GM12878 (cell line): ENCODE measurements around the gene UBALD2. TPM values are rescaled to one million over a fixed set of nuclear protein-coding genes. Genes with fewer than 3 reads are reported as not detected.
A peak's percentile ranks its signal among the peaks of the same experiment; 100 is the strongest.

Experiments
- CHD1 ChIP-seq: IDR thresholded peaks from 2 replicates; pipeline ENCODE4 v1.6.1; 2012; ENCODE audit warnings: low read depth, low read length, improper control_type of control experiment
- EGR1 ChIP-seq, 2 experiments: IDR thresholded peaks; 1 replicate in 1 of 2; 2 replicates in 1 of 2; pipeline ENCODE4 v1.6.1; 2011 to 2012; ENCODE audit warnings: low read depth in 2 of 2, low read length in 2 of 2, borderline replicate concordance in 1 of 2, mild to moderate bottlenecking in 1 of 2, moderate library complexity in 1 of 2
- ESRRA ChIP-seq: IDR thresholded peaks from 2 replicates; pipeline ENCODE4 v1.6.1; 2012; ENCODE audit warnings: mild to moderate bottlenecking, low read length, improper control_type of control experiment
- ETV6 ChIP-seq, 2 experiments: fragments of 450-650 bp in 1 of 2; IDR thresholded peaks in 1 of 2; conservative IDR thresholded peaks in 1 of 2; 2 replicates each; pipeline ENCODE4 v1.6.1; 2014; ENCODE audit warnings: antibody characterized with exemption in 1 of 2, borderline replicate concordance in 1 of 2, low read depth in 1 of 2, mild to moderate bottlenecking in 1 of 2, moderate library complexity in 1 of 2
- IRF4 ChIP-seq: IDR thresholded peaks from 2 replicates; pipeline ENCODE4 v1.6.1; 2011; ENCODE audit warnings: low read depth, low read length
- NFXL1 ChIP-seq: fragments of 450-650 bp; IDR thresholded peaks from 2 replicates; pipeline ENCODE4 v1.6.1; 2017; ENCODE audit warnings: antibody characterized with exemption, mild to moderate bottlenecking, borderline replicate concordance
- NR2C1 ChIP-seq: fragments of 450-650 bp; IDR thresholded peaks from 2 replicates; pipeline ENCODE4 v1.6.1; 2017; ENCODE audit warnings: antibody characterized with exemption, mild to moderate bottlenecking, moderate library complexity
- PAX8 ChIP-seq: fragments of 450-650 bp; IDR thresholded peaks from 2 replicates; pipeline ENCODE4 v1.6.1; 2017; ENCODE audit warnings: mild to moderate bottlenecking, moderate library complexity
- POLR2A ChIP-seq: IDR thresholded peaks from 2 replicates; pipeline ENCODE4 v1.6.1; 2011; ENCODE audit warnings: low read depth, mild to moderate bottlenecking, low read length
- SMC3 ChIP-seq: IDR thresholded peaks from 2 replicates; pipeline ENCODE4 v1.6.1; 2011; ENCODE audit warnings: low read length, improper control_type of control experiment, borderline replicate concordance
- SP1 ChIP-seq: IDR thresholded peaks from one replicate; pipeline ENCODE4 v1.6.1; 2011; ENCODE audit warnings: low read depth, low read length
- SRF ChIP-seq, 2 experiments: IDR thresholded peaks; 2 replicates each; pipeline ENCODE4 v1.6.1; 2011; ENCODE audit warnings: low read depth in 2 of 2, low read length in 2 of 2, mild to moderate bottlenecking in 1 of 2, moderate library complexity in 1 of 2
- STAT3 ChIP-seq: IDR thresholded peaks from 2 replicates; pipeline ENCODE4 v1.6.1; 2011; ENCODE audit warnings: low read depth, low read length, improper control_type of control experiment
- SUZ12 ChIP-seq: fragments of 200-600 bp; sonication (generic); IDR thresholded peaks from one replicate; pipeline ENCODE4 v1.6.1; 2018; ENCODE audit warnings: antibody characterized with exemption, mild to moderate bottlenecking; ENCODE audit not compliant: unreplicated experiment
- TCF7 ChIP-seq: IDR thresholded peaks from 2 replicates; pipeline ENCODE4 v1.6.1; 2014; ENCODE audit warnings: antibody characterized with exemption, borderline replicate concordance
- YY1 ChIP-seq: IDR thresholded peaks from 2 replicates; pipeline ENCODE4 v1.6.1; 2011; ENCODE audit warnings: low read depth, mild to moderate bottlenecking, low read length
- ZNF24 ChIP-seq: fragments of 450-650 bp; IDR thresholded peaks from 2 replicates; pipeline ENCODE4 v1.6.1; 2017; ENCODE audit warnings: antibody characterized with exemption, mild to moderate bottlenecking
- ZNF384 ChIP-seq: IDR thresholded peaks from 2 replicates; pipeline ENCODE4 v1.6.1; 2012; ENCODE audit warnings: low read depth, mild to moderate bottlenecking, low read length, improper control_type of control experiment, borderline replicate concordance
- polyA plus RNA-seq, 11 experiments: library from polyadenylated mRNA; depleted of rRNA in 4 of 11; unstranded in 6 of 11; stranded (reverse) in 5 of 11; fragments of >200 nt; fragmentation: Nextera tagmentation in 4 of 11; fragmentation: Illumina TruSeq in 1 of 11; extraction: Ambion mirVana in 4 of 11; extraction: Trizol in 1 of 11; gene quantifications; 1 replicate in 1 of 11; 2 replicates in 10 of 11; pipeline versions ENCODE4 v1.2.1 to v1.2.3, GENCODE V29; 2011 to 2016; ENCODE audit warnings: inconsistent platforms in 2 of 11, missing spikeins in 2 of 11, low read depth in 1 of 11
- total RNA-seq, 4 experiments: library from RNA; depleted of rRNA in 3 of 4; stranded (reverse); fragments of >200 nt in 3 of 4; fragmentation: Illumina TruSeq in 1 of 4; extraction: Trizol in 1 of 4; gene quantifications; 2 replicates each; pipeline versions ENCODE4 v1.2.1 to v1.2.3, GENCODE V29; 2013 to 2021
- TF ChIP-seq, protein P1 (sequence below): fragments of 150-350 bp; IDR thresholded peaks from 2 replicates; pipeline ENCODE4 v1.6.1; 2014; ENCODE audit warnings: mild to moderate bottlenecking, low read depth, low read length
- TF ChIP-seq, protein P2 (sequence below): fragments of 450-650 bp; IDR thresholded peaks from 2 replicates; pipeline ENCODE4 v1.6.1; 2017; ENCODE audit warnings: mild to moderate bottlenecking, moderate library complexity
- TF ChIP-seq, protein P3 (sequence below): fragments of 450-650 bp; formaldehyde crosslinking; IDR thresholded peaks from 2 replicates; pipeline ENCODE4 v1.4.0; 2022; ENCODE audit warnings: mild to moderate bottlenecking, moderate library complexity

UBALD2 gene
- total and polyA plus RNA-seq, 10 of the 15 experiments (the other 5 are each of a cell fraction or from before 2014, with no cell fraction given) = 2.8 to 165 (median 20.6) TPM

DNA sequence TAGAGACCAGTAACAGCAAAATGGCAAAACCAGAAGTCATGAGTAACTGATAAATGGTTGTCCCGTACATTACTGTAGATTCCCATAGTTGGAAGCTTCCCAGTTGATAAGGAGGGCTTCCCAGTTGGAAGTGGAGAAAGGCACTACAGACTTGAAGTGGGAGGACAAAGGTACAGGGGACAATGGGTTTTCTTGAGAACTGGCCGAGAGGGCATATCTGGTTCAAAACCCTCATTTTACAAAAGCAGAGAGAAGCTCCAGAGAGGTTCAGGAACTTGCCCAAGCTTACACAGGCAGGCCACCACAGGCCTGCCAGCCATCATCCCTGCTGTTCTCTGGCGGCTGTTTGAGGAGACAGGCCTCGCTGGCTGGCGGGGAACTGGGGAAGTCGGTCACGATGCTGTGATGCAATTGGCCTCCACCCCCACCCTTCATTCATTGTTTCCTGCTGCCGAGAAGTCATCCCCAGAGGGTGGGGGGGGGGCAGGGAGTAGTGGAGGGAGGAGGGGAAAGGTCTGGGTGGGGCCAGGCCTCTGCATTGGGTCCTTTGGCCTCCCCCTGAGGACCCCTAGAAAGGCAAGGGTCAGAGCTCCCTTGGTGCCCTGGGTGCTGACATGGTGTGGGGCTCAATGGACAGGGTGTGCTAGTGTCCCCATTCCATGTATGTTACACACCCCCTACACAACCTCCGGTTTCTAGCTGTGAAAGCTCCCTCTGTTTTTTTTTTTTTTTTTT lies 3.0 kb downstream of the UBALD2 start (continued):
- TF ChIP-seq YY1 (peak; percentile 57; the same call in 1 of the 2 replicates), SRF (IDR thresholded peaks at IDR 0.05; ENCODE audit: low read depth in 2 of 2, low read length in 2 of 2) (no peak), POLR2A (peak; percentile 94), ETV6 (conservative IDR thresholded peaks at IDR 0.05 in 1 of 2, IDR thresholded peaks at IDR 0.05 in 1 of 2; ENCODE audit: borderline replicate concordance in 1 of 2, low read depth in 1 of 2) (peak in 1 of 2 experiments; percentile 78; a peak in 1 of 4 replicates), ESRRA (no peak), ZNF24 (peak; percentile 90), PAX8 (peak; percentile 42; the same call in 1 of the 2 replicates), NFXL1 (no peak), CHD1 (peak; percentile 71; the same call in 1 of the 2 replicates), TCF7 (no peak), SUZ12 (no peak), SMC3 (no peak), IRF4 (no peak), EGR1 (IDR thresholded peaks at IDR 0.05; ENCODE audit: borderline replicate concordance in 1 of 2, low read depth in 2 of 2, low read length in 2 of 2) (peak in 1 of 2 experiments; percentile 71; a peak in 1 of 3 replicates), SP1 (peak; percentile 29), NR2C1 (no peak), ZNF384 (0 out of 2 replicates have a peak, but pooled peaks have one; percentile 22), STAT3 (no peak)
- TF ChIP-seq, protein P1, sequence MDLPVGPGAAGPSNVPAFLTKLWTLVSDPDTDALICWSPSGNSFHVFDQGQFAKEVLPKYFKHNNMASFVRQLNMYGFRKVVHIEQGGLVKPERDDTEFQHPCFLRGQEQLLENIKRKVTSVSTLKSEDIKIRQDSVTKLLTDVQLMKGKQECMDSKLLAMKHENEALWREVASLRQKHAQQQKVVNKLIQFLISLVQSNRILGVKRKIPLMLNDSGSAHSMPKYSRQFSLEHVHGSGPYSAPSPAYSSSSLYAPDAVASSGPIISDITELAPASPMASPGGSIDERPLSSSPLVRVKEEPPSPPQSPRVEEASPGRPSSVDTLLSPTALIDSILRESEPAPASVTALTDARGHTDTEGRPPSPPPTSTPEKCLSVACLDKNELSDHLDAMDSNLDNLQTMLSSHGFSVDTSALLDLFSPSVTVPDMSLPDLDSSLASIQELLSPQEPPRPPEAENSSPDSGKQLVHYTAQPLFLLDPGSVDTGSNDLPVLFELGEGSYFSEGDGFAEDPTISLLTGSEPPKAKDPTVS = no peak
- TF ChIP-seq, protein P2, sequence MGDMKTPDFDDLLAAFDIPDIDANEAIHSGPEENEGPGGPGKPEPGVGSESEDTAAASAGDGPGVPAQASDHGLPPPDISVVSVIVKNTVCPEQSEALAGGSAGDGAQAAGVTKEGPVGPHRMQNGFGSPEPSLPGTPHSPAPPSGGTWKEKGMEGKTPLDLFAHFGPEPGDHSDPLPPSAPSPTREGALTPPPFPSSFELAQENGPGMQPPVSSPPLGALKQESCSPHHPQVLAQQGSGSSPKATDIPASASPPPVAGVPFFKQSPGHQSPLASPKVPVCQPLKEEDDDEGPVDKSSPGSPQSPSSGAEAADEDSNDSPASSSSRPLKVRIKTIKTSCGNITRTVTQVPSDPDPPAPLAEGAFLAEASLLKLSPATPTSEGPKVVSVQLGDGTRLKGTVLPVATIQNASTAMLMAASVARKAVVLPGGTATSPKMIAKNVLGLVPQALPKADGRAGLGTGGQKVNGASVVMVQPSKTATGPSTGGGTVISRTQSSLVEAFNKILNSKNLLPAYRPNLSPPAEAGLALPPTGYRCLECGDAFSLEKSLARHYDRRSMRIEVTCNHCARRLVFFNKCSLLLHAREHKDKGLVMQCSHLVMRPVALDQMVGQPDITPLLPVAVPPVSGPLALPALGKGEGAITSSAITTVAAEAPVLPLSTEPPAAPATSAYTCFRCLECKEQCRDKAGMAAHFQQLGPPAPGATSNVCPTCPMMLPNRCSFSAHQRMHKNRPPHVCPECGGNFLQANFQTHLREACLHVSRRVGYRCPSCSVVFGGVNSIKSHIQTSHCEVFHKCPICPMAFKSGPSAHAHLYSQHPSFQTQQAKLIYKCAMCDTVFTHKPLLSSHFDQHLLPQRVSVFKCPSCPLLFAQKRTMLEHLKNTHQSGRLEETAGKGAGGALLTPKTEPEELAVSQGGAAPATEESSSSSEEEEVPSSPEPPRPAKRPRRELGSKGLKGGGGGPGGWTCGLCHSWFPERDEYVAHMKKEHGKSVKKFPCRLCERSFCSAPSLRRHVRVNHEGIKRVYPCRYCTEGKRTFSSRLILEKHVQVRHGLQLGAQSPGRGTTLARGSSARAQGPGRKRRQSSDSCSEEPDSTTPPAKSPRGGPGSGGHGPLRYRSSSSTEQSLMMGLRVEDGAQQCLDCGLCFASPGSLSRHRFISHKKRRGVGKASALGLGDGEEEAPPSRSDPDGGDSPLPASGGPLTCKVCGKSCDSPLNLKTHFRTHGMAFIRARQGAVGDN = peak; percentile 85
- TF ChIP-seq, protein P3, sequence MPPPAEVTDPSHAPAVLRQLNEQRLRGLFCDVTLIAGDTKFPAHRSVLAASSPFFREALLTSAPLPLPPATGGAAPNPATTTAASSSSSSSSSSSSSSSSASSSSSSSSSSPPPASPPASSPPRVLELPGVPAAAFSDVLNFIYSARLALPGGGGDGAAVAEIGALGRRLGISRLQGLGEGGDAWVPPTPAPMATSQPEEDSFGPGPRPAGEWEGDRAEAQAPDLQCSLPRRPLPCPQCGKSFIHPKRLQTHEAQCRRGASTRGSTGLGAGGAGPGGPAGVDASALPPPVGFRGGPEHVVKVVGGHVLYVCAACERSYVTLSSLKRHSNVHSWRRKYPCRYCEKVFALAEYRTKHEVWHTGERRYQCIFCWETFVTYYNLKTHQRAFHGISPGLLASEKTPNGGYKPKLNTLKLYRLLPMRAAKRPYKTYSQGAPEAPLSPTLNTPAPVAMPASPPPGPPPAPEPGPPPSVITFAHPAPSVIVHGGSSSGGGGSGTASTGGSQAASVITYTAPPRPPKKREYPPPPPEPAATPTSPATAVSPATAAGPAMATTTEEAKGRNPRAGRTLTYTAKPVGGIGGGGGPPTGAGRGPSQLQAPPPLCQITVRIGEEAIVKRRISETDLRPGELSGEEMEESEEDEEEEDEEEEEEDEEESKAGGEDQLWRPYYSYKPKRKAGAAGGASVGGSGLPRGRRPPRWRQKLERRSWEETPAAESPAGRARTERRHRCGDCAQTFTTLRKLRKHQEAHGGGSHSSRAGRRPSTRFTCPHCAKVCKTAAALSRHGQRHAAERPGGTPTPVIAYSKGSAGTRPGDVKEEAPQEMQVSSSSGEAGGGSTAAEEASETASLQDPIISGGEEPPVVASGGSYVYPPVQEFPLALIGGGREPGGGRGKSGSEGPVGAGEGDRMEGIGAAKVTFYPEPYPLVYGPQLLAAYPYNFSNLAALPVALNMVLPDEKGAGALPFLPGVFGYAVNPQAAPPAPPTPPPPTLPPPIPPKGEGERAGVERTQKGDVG = 0 out of 2 replicates have a peak, but pooled peaks have one; percentile 63
